ENCODE measurements around the gene TRIP13.

The TRIP13 gene

GRCh38 chr5:855771-856530 is 36.7 kb upstream of the TRIP13 start:
- FAIRE-seq, result no peak

GRCh38 chr5:856531-857425 is 35.9 kb upstream of the TRIP13 start:
- no peak for FAIRE-seq

GRCh38 chr5:858726-859125 is 34.0 kb upstream of the TRIP13 start:
- no peak for FAIRE-seq

DNA sequence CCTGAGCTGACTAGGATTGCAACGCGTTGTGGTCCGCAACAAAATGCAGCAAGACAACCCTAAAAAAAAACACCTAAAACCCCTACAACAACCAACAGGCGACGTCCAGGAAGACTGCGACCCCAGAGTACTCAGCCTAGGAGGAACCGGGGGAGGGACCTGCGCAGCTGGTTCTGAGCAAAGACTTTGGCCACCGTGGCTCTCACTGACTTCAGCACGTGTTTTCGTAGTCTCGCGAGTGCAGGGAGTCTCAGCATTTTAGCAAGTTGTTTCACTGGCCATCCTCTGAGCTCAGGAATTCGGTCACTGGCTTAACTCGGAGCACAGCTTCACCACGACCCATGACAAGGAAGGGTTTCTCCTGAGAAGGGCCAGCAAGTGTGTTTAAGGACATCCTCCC is 33.3 kb upstream of the TRIP13 start:
- FAIRE-seq, result no peak

DNA sequence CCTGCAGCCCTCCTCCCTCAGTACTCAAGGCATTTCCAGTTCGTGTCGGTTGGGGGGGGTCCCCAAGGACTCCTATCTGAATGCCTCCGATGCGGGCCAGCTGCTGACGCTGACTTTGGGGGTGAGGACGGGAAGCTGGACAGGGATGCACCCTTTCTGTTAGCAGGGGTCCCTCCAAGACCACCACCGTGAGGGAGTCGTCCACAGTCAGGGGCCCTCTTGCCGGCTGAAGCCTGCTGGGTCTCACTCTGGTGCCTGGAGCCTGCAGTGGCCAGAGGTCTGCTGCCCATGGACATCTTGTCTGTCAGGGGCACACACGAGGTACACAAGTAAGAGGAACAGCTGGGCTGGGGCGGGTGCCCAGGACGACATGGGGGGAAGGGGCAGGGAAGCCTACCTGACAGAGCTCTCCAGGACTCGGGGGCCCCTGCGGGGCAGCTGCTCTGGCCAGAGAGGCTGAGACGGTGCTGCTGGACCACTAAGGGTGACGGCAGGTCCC is 32.8 kb upstream of the TRIP13 start:
- no peak for FAIRE-seq

DNA sequence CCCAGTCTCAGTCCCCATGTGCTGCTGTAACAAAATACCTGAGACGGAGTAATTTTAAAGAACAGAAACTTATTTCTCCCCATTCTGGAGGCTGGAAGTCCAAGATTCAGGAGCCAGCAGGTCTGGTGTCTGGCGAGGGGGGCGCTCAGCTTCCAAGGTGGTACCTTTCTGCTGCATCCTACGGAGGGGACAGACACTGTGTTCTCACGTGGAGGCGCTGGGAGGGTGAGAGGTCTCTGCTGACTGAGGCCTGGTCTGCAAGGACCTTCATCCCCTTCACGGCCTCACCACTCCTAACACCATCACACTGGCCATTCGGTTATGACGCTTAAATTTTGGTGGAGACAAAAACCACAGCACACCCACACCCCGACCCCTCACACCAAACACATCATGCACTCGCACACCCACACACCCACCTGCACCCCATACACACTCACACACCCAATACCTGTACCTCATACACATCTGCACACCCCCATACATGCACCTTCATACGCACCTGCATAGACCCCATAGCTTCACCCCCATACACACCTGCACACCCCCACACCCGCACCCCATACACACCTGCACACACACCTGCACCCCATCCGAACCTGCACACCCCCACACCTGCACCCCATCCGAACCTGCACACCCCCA is 32.1 kb upstream of the TRIP13 start:
- FAIRE-seq, result no peak

- no peak for FAIRE-seq
These were observed 31.0 kb upstream of the TRIP13 start for GRCh38 chr5:861442-862366.

DNA sequence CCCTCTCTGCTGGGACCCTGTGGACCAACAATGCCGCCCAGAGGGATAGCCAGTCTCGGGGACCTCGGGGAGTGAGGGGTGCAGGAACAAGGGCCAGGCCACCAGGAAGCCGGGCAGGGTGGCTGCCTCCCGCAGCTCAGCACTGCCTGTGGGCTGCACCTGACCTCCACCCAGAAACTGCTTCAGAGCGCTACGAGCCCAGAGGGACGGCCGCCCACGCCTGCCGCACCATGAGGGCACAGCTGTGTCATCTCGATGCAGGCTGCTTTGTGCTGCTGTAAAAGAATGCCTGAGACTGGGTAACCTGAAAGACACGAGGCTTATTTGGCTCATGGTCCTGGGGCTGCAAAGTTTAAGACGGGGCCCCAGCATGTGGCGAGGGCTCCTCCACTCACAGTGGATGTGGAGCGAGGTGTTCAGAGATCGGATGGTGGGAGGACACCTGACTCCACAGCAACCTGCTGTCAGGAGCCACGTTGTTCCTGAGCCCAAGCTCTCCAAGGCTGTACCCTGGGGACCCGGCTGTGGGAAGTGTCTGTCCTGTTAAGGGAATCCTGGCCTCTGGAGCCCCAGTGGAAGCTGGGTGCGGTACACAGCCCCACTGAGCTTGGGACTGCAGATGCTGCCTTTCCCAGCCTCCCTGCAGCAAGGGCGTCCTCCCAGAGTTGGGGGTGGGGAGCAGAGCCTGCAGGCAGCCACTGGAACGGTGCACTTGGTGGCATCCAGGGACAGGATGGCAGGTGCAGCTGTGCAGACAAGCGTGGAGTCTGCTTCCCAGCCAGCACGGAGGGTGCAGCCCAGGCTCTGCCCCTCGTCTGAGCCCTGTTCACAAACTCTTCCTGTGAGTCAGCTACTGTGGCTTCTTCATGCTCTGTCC is 30.1 kb upstream of the TRIP13 start:
- FAIRE-seq, result no peak

DNA sequence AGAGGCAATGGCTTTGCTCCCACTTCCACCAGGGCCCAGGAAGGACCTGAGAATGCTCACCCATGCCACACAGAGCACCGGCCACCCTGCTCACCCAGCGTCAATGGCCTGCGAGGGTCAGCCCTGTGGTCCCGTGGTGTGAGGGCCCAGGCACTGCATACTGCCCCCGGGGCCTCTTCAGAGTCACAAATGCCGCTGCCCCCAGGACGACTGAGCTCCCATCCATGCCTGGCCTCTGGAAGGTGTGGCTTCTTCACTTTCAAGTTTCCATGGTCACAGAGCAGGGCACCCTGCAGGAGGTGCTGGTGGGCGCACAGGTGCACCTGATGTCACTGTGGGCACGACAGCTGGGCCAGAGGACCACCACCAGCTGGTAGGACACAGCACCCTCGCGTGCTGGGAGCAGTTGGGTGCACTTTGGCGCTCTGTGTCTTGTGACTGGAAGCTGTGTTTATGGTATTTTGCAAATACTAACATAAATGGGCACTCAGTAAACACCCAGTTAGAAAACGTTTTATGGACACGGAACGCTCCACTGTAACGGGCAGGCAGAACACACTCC is 29.4 kb upstream of the TRIP13 start:
- FAIRE-seq, result no peak

GRCh38 chr5:864492-865167 is 28.1 kb upstream of the TRIP13 start:
- FAIRE-seq, result no peak

DNA sequence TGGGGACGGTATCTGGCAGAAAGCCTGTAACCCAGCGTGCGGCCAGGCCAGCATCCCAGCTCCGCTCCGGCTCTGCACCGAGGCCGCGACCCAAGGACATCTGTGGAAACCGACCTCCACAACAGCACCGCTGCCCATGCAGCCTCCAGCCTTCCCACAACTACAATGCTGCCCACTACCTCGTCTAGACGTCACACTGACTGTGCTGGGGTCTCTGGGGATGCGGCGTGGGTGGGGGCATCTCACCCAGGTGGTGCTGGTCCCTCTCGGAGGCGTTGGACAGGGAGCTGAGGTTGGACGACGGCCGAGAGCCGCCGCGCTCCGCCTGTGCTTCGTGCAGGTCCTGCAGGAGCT is 27.5 kb upstream of the TRIP13 start:
- FAIRE-seq, result no peak

DNA sequence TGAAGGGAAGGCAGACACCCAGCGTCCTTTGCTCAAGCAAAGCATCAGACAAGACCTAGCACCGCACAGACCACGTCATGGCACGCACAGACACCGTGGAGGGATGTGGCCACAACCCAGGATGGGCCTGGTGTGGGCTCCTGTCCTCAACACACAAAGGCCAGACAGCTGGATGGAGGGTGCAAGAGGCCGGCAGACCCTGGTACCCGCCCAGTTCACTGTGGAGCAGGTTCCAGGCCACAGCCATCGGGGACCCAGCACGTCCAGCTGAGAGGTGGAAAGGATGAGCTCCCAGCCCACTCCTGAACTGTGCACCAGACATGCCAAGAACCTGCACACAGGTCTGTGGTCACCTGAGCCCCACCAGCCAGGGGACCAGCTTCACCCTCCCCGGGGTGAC is 26.9 kb upstream of the TRIP13 start:
- no peak for FAIRE-seq

GRCh38 chr5:867300-867870 is 25.3 kb upstream of the TRIP13 start:
- FAIRE-seq, result no peak

GRCh38 chr5:868428-869135 is 24.1 kb upstream of the TRIP13 start:
- FAIRE-seq, result no peak

GRCh38 chr5:870956-871355 is 21.7 kb upstream of the TRIP13 start:
- no peak for FAIRE-seq

DNA sequence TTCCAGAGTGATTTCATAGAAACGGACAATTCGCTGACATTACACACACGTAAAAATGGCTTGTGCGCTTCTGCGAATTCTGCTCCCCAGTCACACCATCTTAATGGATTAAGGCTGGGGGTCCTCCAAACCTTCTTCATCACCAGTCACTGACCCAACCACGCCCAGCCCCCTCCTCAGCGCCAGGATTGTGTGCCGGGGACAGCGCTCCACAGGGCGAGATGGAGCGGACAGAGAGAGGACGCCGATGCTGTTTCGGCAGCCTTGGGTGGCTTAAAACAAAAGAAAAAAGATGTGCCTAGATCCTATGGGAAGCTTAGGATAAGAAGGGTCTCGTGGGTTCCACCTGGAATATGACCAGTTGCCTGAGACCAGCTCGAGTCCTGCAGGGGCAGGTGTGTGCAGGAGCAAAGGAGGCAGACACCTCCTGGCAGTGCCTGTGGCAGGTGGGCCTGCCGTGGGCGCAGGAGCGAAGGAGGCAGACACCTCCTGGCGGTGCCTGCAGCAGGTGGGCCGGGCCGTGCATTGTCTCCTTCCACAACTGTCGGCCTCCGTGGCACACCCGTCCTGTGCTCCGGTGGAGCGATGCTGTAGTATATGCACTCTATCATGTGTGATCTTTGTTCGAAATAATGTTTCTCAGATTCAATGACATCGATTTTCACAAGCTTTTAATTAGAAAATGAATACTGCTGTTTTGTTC is 20.9 kb upstream of the TRIP13 start:
- FAIRE-seq, result no peak

- no peak for FAIRE-seq
These were observed 20.4 kb upstream of the TRIP13 start for GRCh38 chr5:872301-872700.

- no peak for FAIRE-seq
These were observed 19.4 kb upstream of the TRIP13 start for GRCh38 chr5:873328-873727.

- no peak for FAIRE-seq
These were observed 16.8 kb upstream of the TRIP13 start for GRCh38 chr5:875931-876330.

All from islet of Langerhans (tissue), 1 donor.